Muscle layer of duodenum (tissue), 2 donors: ENCODE measurements around the gene ABCB7.
"Not testable (repeated sequence)": the region's sequence is repeated elsewhere in the genome, so short reads cannot be mapped to it uniquely, and the experiment has no call there.

Source experiments
- H3K27ac ChIP-seq: one replicate; pipeline ENCODE4 v1.7.0; 2013; ENCODE audit warnings: mild to moderate bottlenecking, low read length
- H3K27me3 ChIP-seq: one replicate; pipeline ENCODE4 v1.7.0; 2013; ENCODE audit warnings: low read depth, mild to moderate bottlenecking, control low read depth, low read length
- H3K36me3 ChIP-seq, 2 donors: one replicate each; pipeline ENCODE4 v1.7.0; 2013; ENCODE audit warnings: low read length in 2 of 2, control low read depth in 1 of 2, mild to moderate bottlenecking in 1 of 2; ENCODE audit not compliant: insufficient read depth in 2 of 2, control insufficient read depth in 1 of 2
- H3K4me1 ChIP-seq, 2 donors: one replicate each; pipeline ENCODE4 v1.7.0; 2013; ENCODE audit warnings: low read length in 2 of 2, mild to moderate bottlenecking in 2 of 2, control low read depth in 1 of 2, moderate library complexity in 1 of 2; ENCODE audit not compliant: insufficient read depth in 2 of 2, control insufficient read depth in 1 of 2
- H3K4me3 ChIP-seq, 2 donors: one replicate each; pipeline ENCODE4 v1.7.0; 2013; ENCODE audit warnings: low read length in 2 of 2, low read depth in 1 of 2, mild to moderate bottlenecking in 1 of 2
- H3K9me3 ChIP-seq, 2 donors: one replicate each; pipeline ENCODE4 v1.7.0; 2013; ENCODE audit warnings: low read length in 2 of 2, control low read depth in 1 of 2, mild to moderate bottlenecking in 1 of 2; ENCODE audit not compliant: control insufficient read depth in 1 of 2
- donor health status: healthy.

ABCB7 gene

GRCh38 chrX:75155827-75156525 lies at the start of gene ABCB7:
TSS of gene ABCB7 (minus strand) at chrX:75156283. CDS start at chrX:75156272, 11 bp downstream.
- H3K4me3 ChIP-seq, result peak within 1 kb of the TSS; percentile 80 to 87
- H3K27me3 ChIP-seq, result no peaks in the 10 kb centered on the region
- peaks cover 4 to 8% of the 10 kb centered on the region in 2 donors for H3K4me1 ChIP-seq
- no peaks in the 10 kb centered on the region for H3K36me3 ChIP-seq
- H3K27ac ChIP-seq, result peak within 1 kb of the TSS; percentile 89
- no peaks in the 10 kb centered on the region for H3K9me3 ChIP-seq

- not testable (repeated sequence) for H3K4me1 ChIP-seq, H3K27me3 ChIP-seq, H3K9me3 ChIP-seq, H3K4me3 ChIP-seq, H3K27ac ChIP-seq, H3K36me3 ChIP-seq
These were observed 32.5 kb upstream of the ABCB7 start for GRCh38 chrX:75188415-75189206.

- Histone ChIP-seq H3K27ac (no peak overlapping the region), H3K36me3 (no peaks in the 10 kb centered on the region), H3K27me3 (no peaks in the 10 kb centered on the region), H3K4me3 (no peak overlapping the region), H3K9me3 (no peaks in the 10 kb centered on the region), H3K4me1 (no peaks in the 10 kb centered on the region)
These were observed 25.6 kb upstream of the ABCB7 start for GRCh38 chrX:75181721-75182120.

GRCh38 chrX:75179536-75180293 lies 23.6 kb upstream of the ABCB7 start:
- H3K4me3 ChIP-seq, H3K9me3 ChIP-seq, H3K36me3 ChIP-seq, H3K27me3 ChIP-seq, H3K4me1 ChIP-seq, H3K27ac ChIP-seq: not testable (repeated sequence)

- not testable (repeated sequence) for H3K9me3 ChIP-seq, H3K27me3 ChIP-seq, H3K4me1 ChIP-seq, H3K27ac ChIP-seq, H3K4me3 ChIP-seq, H3K36me3 ChIP-seq
These were observed 16.3 kb upstream of the ABCB7 start for GRCh38 chrX:75172257-75172890.

GRCh38 chrX:75158054-75158453 lies 2.0 kb upstream of the ABCB7 start:
- Histone ChIP-seq H3K4me3 (no peak overlapping the region), H3K9me3 (no peaks in the 10 kb centered on the region), H3K36me3 (no peaks in the 10 kb centered on the region), H3K4me1 (peaks cover 4 to 8% of the 10 kb centered on the region in 2 donors), H3K27me3 (no peaks in the 10 kb centered on the region), H3K27ac (no peak overlapping the region)

- Histone ChIP-seq H3K4me3 (peak overlapping the region; percentile 80 to 87), H3K27me3 (no peaks in the 10 kb centered on the region), H3K9me3 (no peaks in the 10 kb centered on the region), H3K27ac (peak overlapping the region; percentile 89), H3K36me3 (no peaks in the 10 kb centered on the region), H3K4me1 (peaks cover 4 to 8% of the 10 kb centered on the region in 2 donors)
These were observed 455 bp upstream of the ABCB7 start for GRCh38 chrX:75156531-75156945.

- Histone ChIP-seq H3K27me3 (no peaks in the 10 kb centered on the region), H3K36me3 (no peaks in the 10 kb centered on the region), H3K9me3 (no peaks in the 10 kb centered on the region), H3K4me3 (peak overlapping the region; percentile 80 to 87), H3K4me1 (peaks cover 4 to 8% of the 10 kb centered on the region in 2 donors), H3K27ac (peak overlapping the region; percentile 89)
These were observed 646 bp downstream of the ABCB7 start for GRCh38 chrX:75155447-75155826.

GRCh38 chrX:75154871-75155270 lies 1.2 kb downstream of the ABCB7 start:
- no peaks in the 10 kb centered on the region for H3K36me3 ChIP-seq
- peaks cover 4 to 8% of the 10 kb centered on the region in 2 donors for H3K4me1 ChIP-seq
- no peak overlapping the region for H3K27ac ChIP-seq
- no peaks in the 10 kb centered on the region for H3K27me3 ChIP-seq
- H3K4me3 ChIP-seq, result peak overlapping the region; percentile 80 to 87
- H3K9me3 ChIP-seq, result no peaks in the 10 kb centered on the region

GRCh38 chrX:75151827-75152592 lies 4.1 kb downstream of the ABCB7 start:
- Histone ChIP-seq H3K4me3 (no peak overlapping the region), H3K27ac (no peak overlapping the region), H3K27me3 (no peaks in the 10 kb centered on the region), H3K9me3 (no peaks in the 10 kb centered on the region), H3K4me1 (peaks cover 4 to 8% of the 10 kb centered on the region in 2 donors), H3K36me3 (no peaks in the 10 kb centered on the region)
